ENCODE data around the gene NALCN.

- TF ChIP-seq CTCF (IDR thresholded peaks at IDR 0.05), result no peak
- TF ChIP-seq POLR2A (IDR thresholded peaks at IDR 0.05), result no peak
Observed at GRCh38 chr13:101019126-101019525, 397.2 kb downstream of the NALCN start.
